ENCODE measurements around the gene MED27.

MED27 gene

GRCh38 chr9:132079391-132080091 lies at the start of gene MED27:
Gene MED27 (minus strand): TSS chr9:132079867. CDS start chr9:132079844, 23 bp downstream.
- DNase-seq (ENCODE audit: low read depth, low spot score) = peak; percentile 34

- no peak for DNase-seq (ENCODE audit: low read depth, low spot score)
These were observed 48.3 kb upstream of the MED27 start for GRCh38 chr9:132127888-132128534.

GRCh38 chr9:132126680-132127236 lies 47.1 kb upstream of the MED27 start:
- no peak for DNase-seq (ENCODE audit: low read depth, low spot score)

- DNase-seq (ENCODE audit: low read depth, low spot score) = no peak
These were observed 46.4 kb upstream of the MED27 start for GRCh38 chr9:132125944-132126679.

- no peak for DNase-seq (ENCODE audit: low read depth, low spot score)
These were observed 45.7 kb upstream of the MED27 start for GRCh38 chr9:132125361-132125760.

- no peak for DNase-seq (ENCODE audit: low read depth, low spot score)
These were observed 45.1 kb upstream of the MED27 start for GRCh38 chr9:132124800-132125199.

GRCh38 chr9:132121021-132121420 lies 41.4 kb upstream of the MED27 start:
- DNase-seq (ENCODE audit: low read depth, low spot score) = no peak

GRCh38 chr9:132117694-132118093 lies 38.0 kb upstream of the MED27 start:
- DNase-seq (ENCODE audit: low read depth, low spot score) = no peak

- no peak for DNase-seq (ENCODE audit: low read depth, low spot score)
These were observed 36.9 kb upstream of the MED27 start for GRCh38 chr9:132116583-132116982.

GRCh38 chr9:132114102-132114707 lies 34.5 kb upstream of the MED27 start:
- DNase-seq (ENCODE audit: low read depth, low spot score) = peak; percentile 8

GRCh38 chr9:132109291-132109690 lies 29.6 kb upstream of the MED27 start:
- no peak for DNase-seq (ENCODE audit: low read depth, low spot score)

- DNase-seq (ENCODE audit: low read depth, low spot score) = no peak
These were observed 29.1 kb upstream of the MED27 start for GRCh38 chr9:132108728-132109127.

- DNase-seq (ENCODE audit: low read depth, low spot score) = no peak
These were observed 20.2 kb upstream of the MED27 start for GRCh38 chr9:132099741-132100407.

- no peak for DNase-seq (ENCODE audit: low read depth, low spot score)
These were observed 19.5 kb upstream of the MED27 start for GRCh38 chr9:132099167-132099566.

- no peak for DNase-seq (ENCODE audit: low read depth, low spot score)
These were observed 14.7 kb upstream of the MED27 start for GRCh38 chr9:132094314-132094791.

- DNase-seq (ENCODE audit: low read depth, low spot score) = no peak
These were observed 11.1 kb upstream of the MED27 start for GRCh38 chr9:132090771-132091170.

- DNase-seq (ENCODE audit: low read depth, low spot score) = no peak
These were observed 7.9 kb upstream of the MED27 start for GRCh38 chr9:132087438-132088030.

GRCh38 chr9:132082188-132082587 lies 2.5 kb upstream of the MED27 start:
- no peak for DNase-seq (ENCODE audit: low read depth, low spot score)

- no peak for DNase-seq (ENCODE audit: low read depth, low spot score)
These were observed 839 bp downstream of the MED27 start for GRCh38 chr9:132078699-132079356.

Data from brain pericyte (primary cell).